Measurements from ENCODE around the gene PKP1.

Gene PKP1

GRCh38 chr1:201270616-201271390, 12.5 kb upstream of the PKP1 start:
- no peak for DNase-seq (ENCODE audit: low read depth)
- TF ChIP-seq CTCF (IDR thresholded peaks at IDR 0.05; ENCODE audit: insufficient read depth, low read depth, low read length, missing control alignments): no peak
- H3K4me3 ChIP-seq (ENCODE audit: low read length): no peak overlapping the region

DNA sequence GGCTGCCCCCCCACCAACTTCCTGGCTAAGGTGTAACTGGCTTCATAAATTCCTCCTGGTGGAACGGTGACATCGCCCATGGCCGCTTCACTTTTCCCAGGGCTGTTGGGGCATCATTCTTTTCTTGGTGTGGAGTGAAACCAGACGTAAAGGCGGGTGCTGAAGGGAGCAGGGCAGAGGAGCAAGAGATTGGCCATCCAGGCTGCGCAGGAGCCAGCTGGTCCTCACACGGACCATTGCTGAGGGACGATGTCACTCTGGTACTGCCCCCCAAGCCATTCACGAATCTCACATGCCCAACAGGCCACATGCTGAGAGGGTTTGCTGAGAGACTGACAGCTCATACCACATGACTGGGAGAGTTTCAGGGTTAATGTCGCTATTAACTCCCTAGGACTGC, 10.5 kb upstream of the PKP1 start:
- TF ChIP-seq CTCF (IDR thresholded peaks at IDR 0.05; ENCODE audit: insufficient read depth, low read depth, low read length, missing control alignments): no peak
- H3K4me3 ChIP-seq (ENCODE audit: low read length): no peak overlapping the region
- no peak for DNase-seq (ENCODE audit: low read depth)

DNA sequence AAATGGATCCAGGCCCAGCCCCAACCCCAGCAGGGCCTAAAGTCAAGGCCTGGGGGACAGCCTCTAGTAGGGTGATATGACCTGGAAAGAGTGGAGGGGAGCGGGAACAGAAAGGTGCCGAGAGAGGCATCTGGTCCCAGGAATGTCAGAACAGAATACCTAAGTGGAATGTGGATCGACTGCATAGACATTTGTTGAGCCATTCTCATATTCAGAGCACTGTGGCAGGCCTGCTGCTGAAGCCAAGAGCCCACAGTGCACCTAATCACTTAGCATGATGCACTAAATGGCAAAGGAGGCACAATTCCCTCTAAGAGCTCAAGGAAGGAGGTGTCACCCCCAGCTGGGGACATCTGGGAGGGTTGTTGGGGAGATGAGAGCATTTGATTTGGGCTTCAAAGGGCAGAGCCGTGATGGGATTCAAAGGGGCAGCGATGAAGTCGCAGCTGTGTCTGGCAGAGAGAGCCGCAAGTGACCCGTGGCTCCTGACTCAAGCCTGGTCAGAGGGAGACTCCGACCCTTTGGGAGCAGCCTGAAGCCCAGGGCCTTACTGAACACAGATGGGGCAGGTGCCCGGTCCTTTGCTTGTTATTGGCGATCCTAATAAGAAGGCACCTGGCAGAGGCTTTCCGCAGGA, 8.6 kb upstream of the PKP1 start:
- no peak overlapping the region for H3K4me3 ChIP-seq (ENCODE audit: low read length)
- peak; percentile 63 for DNase-seq (ENCODE audit: low read depth)
- TF ChIP-seq CTCF (IDR thresholded peaks at IDR 0.05; ENCODE audit: insufficient read depth, low read depth, low read length, missing control alignments): no peak

- DNase-seq (ENCODE audit: low read depth): peak; percentile 98
- TF ChIP-seq CTCF (IDR thresholded peaks at IDR 0.05; ENCODE audit: insufficient read depth, low read depth, low read length, missing control alignments): no peak
- no peak overlapping the region for H3K4me3 ChIP-seq (ENCODE audit: low read length)
Observed at GRCh38 chr1:201275253-201275666, 8.0 kb upstream of the PKP1 start.

GRCh38 chr1:201276891-201277290, 6.4 kb upstream of the PKP1 start:
- DNase-seq (ENCODE audit: low read depth): peak; percentile 88
- TF ChIP-seq CTCF (IDR thresholded peaks at IDR 0.05; ENCODE audit: insufficient read depth, low read depth, low read length, missing control alignments): no peak
- H3K4me3 ChIP-seq (ENCODE audit: low read length): no peak overlapping the region

DNA sequence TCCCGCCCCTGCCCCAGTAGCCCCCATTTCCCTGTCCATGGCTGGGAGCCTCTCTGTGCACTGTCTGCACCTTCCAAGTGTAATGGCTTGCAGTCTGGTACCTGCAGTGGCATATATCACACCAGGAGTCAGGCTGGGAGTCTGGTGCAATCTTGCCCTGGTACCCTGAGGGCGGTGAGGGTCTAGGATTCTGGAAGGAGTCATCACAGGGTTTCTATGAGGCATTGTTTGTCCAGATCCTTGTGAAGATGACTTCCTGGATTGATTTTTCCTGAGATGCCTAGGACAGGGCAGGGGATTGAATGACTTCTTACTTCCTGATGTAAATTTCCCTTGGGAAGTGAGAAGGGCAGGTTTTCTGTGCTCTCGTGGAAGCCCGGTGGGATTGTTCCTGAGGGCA, 5.9 kb upstream of the PKP1 start:
- peak; percentile 52 for DNase-seq (ENCODE audit: low read depth)
- no peak for TF ChIP-seq CTCF (IDR thresholded peaks at IDR 0.05; ENCODE audit: insufficient read depth, low read depth, low read length, missing control alignments)
- no peak overlapping the region for H3K4me3 ChIP-seq (ENCODE audit: low read length)

Data from epithelial cell of esophagus (primary cell).